HCT116 (cell line): ENCODE results near the gene NEURL3. TPM values are rescaled to one million over a fixed set of nuclear protein-coding genes. Genes with fewer than 3 reads are reported as not detected.

ENCODE experiments used
- ATAC-seq: fragments of 200-7000 bp; cut with Tn5 transposase; 2 replicates; pipeline ENCODE4 v1.9.1; 2020; ENCODE audit warnings: mild to moderate bottlenecking, moderate library complexity
- BruUV-seq: library from RNA; stranded (reverse); fragments of 400-500 nt; replicated peaks from 2 replicates; lab custom pipeline; 2021; lab: Mats Ljungman, UMichigan
- CTCF ChIA-PET: fragments of 300-600 bp; sonication (Branson Sonifier 250); formaldehyde crosslinking; loops from one replicate; lab custom pipeline; 2021; ENCODE audit warnings: antibody characterized with exemption; lab: Charles Lee
- POLR2A ChIA-PET: fragments of 300-600, 350-600 bp; sonication (Branson Sonifier 250); formaldehyde crosslinking; loops from one replicate; lab custom pipeline; 2021; ENCODE audit warnings: antibody characterized with exemption; lab: Charles Lee
- RAD21 ChIA-PET, 2 experiments: fragments of 300-600 bp; sonication (Branson Sonifier 250); formaldehyde crosslinking; loops; one replicate each; lab custom pipeline; 2023; ENCODE audit warnings: low total read pairs in 2 of 2; ENCODE audit not compliant: uncharacterized antibody in 2 of 2, unreplicated experiment in 2 of 2, low non-redundant PET in 1 of 2; lab: Charles Lee
- DNase-seq: peaks from one replicate; pipeline ENCODE4 v3.0.0-alpha.2; 2010; ENCODE audit warnings: low read depth, low spot score
- H2AFZ ChIP-seq: fragments of 200-600 bp; shearing (Covaris generic), sonication (generic); 2 replicates; pipeline ENCODE4 v1.6.1; 2017; ENCODE audit warnings: low read depth, mixed run types, mixed read lengths, antibody characterized with exemption, low read length; ENCODE audit not compliant: poor library complexity, severe bottlenecking
- H3K27ac ChIP-seq: 2 replicates; pipeline ENCODE4 v1.5.1; 2012; ENCODE audit warnings: low read depth, low read length
- H3K27me3 ChIP-seq: fragments of 200-600 bp; sonication (generic); 2 replicates; pipeline ENCODE4 v1.6.1; 2016; ENCODE audit warnings: mixed run types, low read length, mixed read lengths; ENCODE audit not compliant: insufficient read depth
- H3K36me3 ChIP-seq, 2 experiments: fragments of 200-500 bp in 1 of 2; fragments of 200-600 bp in 1 of 2; sonication (Bioruptor generic) in 1 of 2; sonication (generic) in 1 of 2; 2 replicates each; pipeline versions ENCODE4 v1.5.1 to v1.6.1; 2014 to 2016; ENCODE audit warnings: low read length in 2 of 2, inconsistent platforms in 1 of 2, mixed read lengths in 1 of 2, mixed run types in 1 of 2; ENCODE audit not compliant: insufficient read depth in 2 of 2, control insufficient read depth in 1 of 2
- H3K4me1 ChIP-seq, 2 experiments: fragments of 200-600 bp in 1 of 2; sonication (generic) in 1 of 2; 2 replicates each; pipeline versions ENCODE4 v1.5.1 to v1.6.1; 2012 to 2017; ENCODE audit warnings: low read length in 2 of 2, inconsistent platforms in 1 of 2, mild to moderate bottlenecking in 1 of 2, mixed read lengths in 1 of 2, mixed run types in 1 of 2, moderate library complexity in 1 of 2; ENCODE audit not compliant: insufficient read depth in 2 of 2, control insufficient read depth in 1 of 2
- H3K4me2 ChIP-seq: fragments of 200-600 bp; sonication (generic); 2 replicates; pipeline ENCODE4 v1.6.1; 2017; ENCODE audit warnings: mixed run types, low read length, mixed read lengths
- H3K4me3 ChIP-seq, 2 experiments: fragments of 200-600 bp in 1 of 2; sonication (generic) in 1 of 2; replicated peaks in 1 of 2; 2 replicates each; pipeline ENCODE4 v1.5.1; 2011 to 2016; ENCODE audit warnings: low read length in 2 of 2, control low read depth in 1 of 2, low read depth in 1 of 2, mild to moderate bottlenecking in 1 of 2, mixed read lengths in 1 of 2, mixed run types in 1 of 2
- H3K79me2 ChIP-seq: fragments of 200-600 bp; sonication (generic); 2 replicates; pipeline ENCODE4 v1.6.1; 2017; ENCODE audit warnings: mild to moderate bottlenecking, mixed run types, low read length, moderate library complexity, mixed read lengths; ENCODE audit not compliant: insufficient read depth
- H3K9ac ChIP-seq: fragments of 200-600 bp; sonication (generic); 2 replicates; pipeline ENCODE4 v1.6.1; 2016; ENCODE audit warnings: low read length, mixed read lengths
- H3K9me2 ChIP-seq: fragments of 200-600 bp; sonication (generic), shearing (Covaris generic); 2 replicates; pipeline ENCODE4 v1.6.1; 2017; ENCODE audit warnings: mixed run types, mild to moderate bottlenecking, moderate library complexity; ENCODE audit not compliant: insufficient read depth
- H3K9me3 ChIP-seq, 2 experiments: fragments of 200-500 bp in 1 of 2; fragments of 200-600 bp in 1 of 2; sonication (Bioruptor generic) in 1 of 2; sonication (generic) in 1 of 2; 2 replicates each; pipeline ENCODE4 v1.6.1; 2014 to 2017; ENCODE audit warnings: low read length in 2 of 2, mixed read lengths in 2 of 2, inconsistent platforms in 1 of 2, low read depth in 1 of 2, mild to moderate bottlenecking in 1 of 2, mixed run types in 1 of 2, moderate library complexity in 1 of 2; ENCODE audit not compliant: control insufficient read depth in 1 of 2, insufficient read depth in 1 of 2
- H4K20me1 ChIP-seq: fragments of 200-600 bp; sonication (generic), shearing (Covaris generic); 2 replicates; pipeline ENCODE4 v1.6.1; 2017; ENCODE audit warnings: mixed run types, mild to moderate bottlenecking, moderate library complexity; ENCODE audit not compliant: insufficient read depth
- CBX3 ChIP-seq: IDR thresholded peaks from 2 replicates; pipeline ENCODE4 v1.6.1; 2012; ENCODE audit warnings: low read depth
- CTCF ChIP-seq, 3 experiments: fragments of 200-600 bp in 1 of 3; sonication (generic) in 1 of 3; IDR thresholded peaks in 2 of 3; conservative IDR thresholded peaks in 1 of 3; 2 replicates each; pipeline ENCODE4 v1.5.1; 2012 to 2017; ENCODE audit warnings: low read depth in 2 of 3, low read length in 2 of 3, antibody characterized with exemption in 1 of 3, borderline replicate concordance in 1 of 3, control low read depth in 1 of 3, mild to moderate bottlenecking in 1 of 3, mixed read lengths in 1 of 3, mixed run types in 1 of 3, moderate library complexity in 1 of 3; ENCODE audit not compliant: insufficient read depth in 1 of 3
- ELF1 ChIP-seq: IDR thresholded peaks from 2 replicates; pipeline ENCODE4 v1.6.1; 2012; ENCODE audit warnings: low read depth, borderline replicate concordance
- EZH2phosphoT487 ChIP-seq: fragments of 200-600 bp; IDR thresholded peaks from 2 replicates; pipeline ENCODE4 v1.6.1; 2018; ENCODE audit warnings: antibody characterized with exemption, borderline replicate concordance
- FOSL1 ChIP-seq: IDR thresholded peaks from 2 replicates; pipeline ENCODE4 v1.6.1; 2012; ENCODE audit warnings: low read depth
- JUND ChIP-seq: IDR thresholded peaks from 2 replicates; pipeline ENCODE4 v1.6.1; 2012
- POLR2A ChIP-seq: IDR thresholded peaks from 2 replicates; pipeline ENCODE4 v1.7.0; 2011; ENCODE audit warnings: borderline replicate concordance; ENCODE audit not compliant: insufficient read depth, insufficient read length; ENCODE audit errors: extremely low read depth
- RAD21 ChIP-seq: IDR thresholded peaks from 2 replicates; pipeline ENCODE4 v1.6.1; 2012; ENCODE audit warnings: low read depth, mild to moderate bottlenecking
- YY1 ChIP-seq: IDR thresholded peaks from 2 replicates; pipeline ENCODE4 v1.6.1; 2011; ENCODE audit warnings: low read length, low read depth, moderate library complexity, mild to moderate bottlenecking; ENCODE audit not compliant: insufficient replicate concordance; ENCODE audit errors: extremely low read depth
- ZNF274 ChIP-seq: fragments of 200-500 bp; sonication (Bioruptor generic); IDR thresholded peaks from 2 replicates; pipeline ENCODE4 v1.6.1; 2014; ENCODE audit warnings: mild to moderate bottlenecking, low read depth, low read length, inconsistent platforms
- intact Hi-C: fragments of 100-400 bp; cut with micrococcal nuclease; formaldehyde crosslinking; loops from 2 replicates; pipeline ENCODE4 v1.10.0; 2022
- total RNA-seq: library from RNA; stranded (reverse); gene quantifications from one replicate; pipeline ENCODE4 v1.2.1, GENCODE V29; 2021; ENCODE audit not compliant: unreplicated experiment
- TF ChIP-seq, protein P1 (sequence below): IDR thresholded peaks from 2 replicates; pipeline ENCODE4 v1.6.1; 2012; ENCODE audit warnings: low read depth

NEURL3 gene
- total RNA-seq, 1 experiment from 2014 or later = not detected

DNA sequence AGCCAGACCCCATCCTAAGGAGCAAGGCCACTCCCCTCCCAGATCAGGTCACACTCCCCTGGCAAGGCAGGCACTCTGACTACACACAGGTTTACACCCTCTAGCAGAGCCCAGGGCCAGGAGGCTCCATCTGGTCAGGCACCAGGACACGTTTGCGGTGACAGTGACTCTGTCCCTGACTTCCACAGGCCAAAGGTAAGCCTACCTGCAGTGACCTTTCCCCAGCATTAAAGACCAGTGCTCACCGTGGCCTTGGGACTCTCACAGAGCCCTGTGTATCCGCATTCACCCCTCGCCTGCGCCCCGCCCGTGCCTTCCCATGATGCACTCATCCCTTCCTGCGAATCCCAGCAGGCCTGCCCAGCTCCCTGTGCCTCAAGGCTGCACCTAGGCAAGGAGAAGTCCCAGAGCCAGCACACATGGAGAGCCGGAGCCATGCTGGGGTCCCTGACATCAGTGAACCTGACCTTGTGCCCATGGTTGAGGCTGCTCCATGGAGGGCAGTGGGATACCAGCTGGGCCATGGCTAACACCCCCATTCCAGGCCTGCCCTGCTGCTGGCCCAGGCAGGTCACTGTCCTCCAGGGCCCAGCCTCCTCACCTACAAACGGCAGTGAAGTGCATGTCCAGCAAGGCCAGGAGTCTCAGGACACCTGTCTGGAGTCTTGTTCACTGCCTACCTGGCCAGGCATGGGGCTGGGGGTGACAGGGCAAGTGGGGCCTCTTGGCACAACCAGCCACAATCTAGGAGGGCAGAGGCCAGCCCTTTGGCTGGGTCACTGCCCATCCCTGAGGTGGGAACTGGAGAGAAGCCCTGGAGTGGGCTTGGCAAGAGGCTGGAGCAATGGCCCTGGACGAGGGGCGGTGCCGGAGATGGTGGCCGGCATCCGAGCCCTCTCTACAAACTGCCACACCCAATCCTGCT lies 3.0 kb downstream of the NEURL3 start:
- POLR2A ChIA-PET = no interaction called here
- TF ChIP-seq, protein P1, sequence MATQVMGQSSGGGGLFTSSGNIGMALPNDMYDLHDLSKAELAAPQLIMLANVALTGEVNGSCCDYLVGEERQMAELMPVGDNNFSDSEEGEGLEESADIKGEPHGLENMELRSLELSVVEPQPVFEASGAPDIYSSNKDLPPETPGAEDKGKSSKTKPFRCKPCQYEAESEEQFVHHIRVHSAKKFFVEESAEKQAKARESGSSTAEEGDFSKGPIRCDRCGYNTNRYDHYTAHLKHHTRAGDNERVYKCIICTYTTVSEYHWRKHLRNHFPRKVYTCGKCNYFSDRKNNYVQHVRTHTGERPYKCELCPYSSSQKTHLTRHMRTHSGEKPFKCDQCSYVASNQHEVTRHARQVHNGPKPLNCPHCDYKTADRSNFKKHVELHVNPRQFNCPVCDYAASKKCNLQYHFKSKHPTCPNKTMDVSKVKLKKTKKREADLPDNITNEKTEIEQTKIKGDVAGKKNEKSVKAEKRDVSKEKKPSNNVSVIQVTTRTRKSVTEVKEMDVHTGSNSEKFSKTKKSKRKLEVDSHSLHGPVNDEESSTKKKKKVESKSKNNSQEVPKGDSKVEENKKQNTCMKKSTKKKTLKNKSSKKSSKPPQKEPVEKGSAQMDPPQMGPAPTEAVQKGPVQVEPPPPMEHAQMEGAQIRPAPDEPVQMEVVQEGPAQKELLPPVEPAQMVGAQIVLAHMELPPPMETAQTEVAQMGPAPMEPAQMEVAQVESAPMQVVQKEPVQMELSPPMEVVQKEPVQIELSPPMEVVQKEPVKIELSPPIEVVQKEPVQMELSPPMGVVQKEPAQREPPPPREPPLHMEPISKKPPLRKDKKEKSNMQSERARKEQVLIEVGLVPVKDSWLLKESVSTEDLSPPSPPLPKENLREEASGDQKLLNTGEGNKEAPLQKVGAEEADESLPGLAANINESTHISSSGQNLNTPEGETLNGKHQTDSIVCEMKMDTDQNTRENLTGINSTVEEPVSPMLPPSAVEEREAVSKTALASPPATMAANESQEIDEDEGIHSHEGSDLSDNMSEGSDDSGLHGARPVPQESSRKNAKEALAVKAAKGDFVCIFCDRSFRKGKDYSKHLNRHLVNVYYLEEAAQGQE = no peak
- TF ChIP-seq JUND (no peak), FOSL1 (no peak), RAD21 (no peak), YY1 (no peak), CTCF (IDR thresholded peaks at IDR 0.05 in 2 of 3, conservative IDR thresholded peaks at IDR 0.05 in 1 of 3; ENCODE audit: borderline replicate concordance in 1 of 3, insufficient read depth in 1 of 3, low read depth in 2 of 3, low read length in 2 of 3) (no peak), CBX3 (no peak), EZH2phosphoT487 (no peak), ELF1 (no peak), POLR2A (no peak), ZNF274 (no peak)
- TF ChIP-seq, all 23 proteins: peak for 0
- intact Hi-C loops = no loop called here
- ChIA-PET RAD21 (no interaction called here), CTCF (no interaction called here)
- Histone ChIP-seq H3K36me3 (no peaks in the 10 kb centered on the region), H2AFZ (no peak overlapping the region), H3K9me2 (no peaks in the 10 kb centered on the region), H3K4me2 (no peak overlapping the region), H3K9me3 (no peaks in the 10 kb centered on the region), H3K27ac (no peak overlapping the region), H3K27me3 (no peaks in the 10 kb centered on the region), H3K4me3 (no peak overlapping the region), H3K79me2 (no peaks in the 10 kb centered on the region), H3K9ac (no peak overlapping the region), H4K20me1 (no peaks in the 10 kb centered on the region), H3K4me1 (peaks cover 17 to 33% of the 10 kb centered on the region in 2 experiments)
- DNase-seq (no peak), ATAC-seq (no peak)
- no TSS peak for BruUV-seq
